IPS-NIHi11 (cell line): ENCODE measurements around the gene DUSP10.

Experiments used
- DNase-seq: peaks from one replicate; pipeline ENCODE4 v3.0.0; 2012; ENCODE audit warnings: mixed read lengths, low spot score

DUSP10 gene

DNA sequence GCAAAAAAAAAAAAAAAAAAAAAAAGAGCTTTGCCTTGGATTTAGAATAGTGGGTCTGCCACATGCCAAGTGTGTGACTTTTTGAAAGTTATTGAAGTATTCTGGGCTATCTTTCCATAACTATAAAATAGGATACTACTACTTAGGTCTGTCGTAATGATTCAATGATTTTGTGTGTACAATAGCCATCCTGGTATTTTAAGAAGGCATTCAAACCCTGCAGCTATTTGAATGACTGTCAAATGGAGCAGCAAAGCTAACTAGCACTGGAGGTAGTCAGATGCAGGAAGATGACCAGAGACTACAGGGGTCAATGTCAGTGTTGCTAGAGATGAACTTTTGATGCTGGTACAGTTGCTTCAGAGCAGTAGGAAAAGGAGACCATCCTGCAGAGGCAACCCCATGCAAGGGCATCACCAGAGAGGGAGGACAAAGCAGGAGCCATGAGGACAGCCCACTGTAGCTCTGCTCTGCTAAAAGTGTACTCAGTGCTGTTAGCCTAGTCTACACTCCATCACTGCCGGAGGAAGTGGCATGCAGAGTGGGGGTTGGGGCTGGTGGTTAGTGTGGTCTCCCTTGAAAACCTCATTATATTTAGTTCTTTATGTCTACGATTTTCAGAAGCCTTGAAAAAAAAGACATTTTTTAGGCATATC is 29.0 kb downstream of the DUSP10 start:
- DNase-seq, result no peak

DNA sequence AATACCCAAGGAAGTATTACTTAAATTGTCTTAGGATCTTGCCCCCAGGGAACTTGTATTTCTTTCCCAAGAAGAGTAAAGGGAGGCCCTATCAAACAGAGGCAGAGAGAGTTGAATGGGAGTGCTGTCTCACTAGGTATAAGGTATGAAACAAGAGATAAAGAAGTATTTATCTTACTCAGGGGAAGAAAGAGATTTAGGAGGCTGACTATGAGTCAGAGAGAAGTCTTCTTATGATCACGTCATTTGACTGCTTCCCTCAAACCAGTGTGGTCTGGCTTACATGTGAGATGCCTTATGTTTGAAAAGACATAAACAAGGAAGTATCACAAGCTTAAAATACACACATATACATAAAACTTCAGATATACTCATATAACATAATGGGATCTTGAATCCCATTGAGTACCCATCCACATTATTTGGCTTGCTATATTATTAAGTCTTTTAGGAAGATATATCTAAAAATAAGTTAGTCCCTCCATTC is 29.6 kb downstream of the DUSP10 start:
- no peak for DNase-seq

- no peak for DNase-seq
These were observed 30.2 kb downstream of the DUSP10 start for GRCh38 chr1:221711656-221712055.

DNA sequence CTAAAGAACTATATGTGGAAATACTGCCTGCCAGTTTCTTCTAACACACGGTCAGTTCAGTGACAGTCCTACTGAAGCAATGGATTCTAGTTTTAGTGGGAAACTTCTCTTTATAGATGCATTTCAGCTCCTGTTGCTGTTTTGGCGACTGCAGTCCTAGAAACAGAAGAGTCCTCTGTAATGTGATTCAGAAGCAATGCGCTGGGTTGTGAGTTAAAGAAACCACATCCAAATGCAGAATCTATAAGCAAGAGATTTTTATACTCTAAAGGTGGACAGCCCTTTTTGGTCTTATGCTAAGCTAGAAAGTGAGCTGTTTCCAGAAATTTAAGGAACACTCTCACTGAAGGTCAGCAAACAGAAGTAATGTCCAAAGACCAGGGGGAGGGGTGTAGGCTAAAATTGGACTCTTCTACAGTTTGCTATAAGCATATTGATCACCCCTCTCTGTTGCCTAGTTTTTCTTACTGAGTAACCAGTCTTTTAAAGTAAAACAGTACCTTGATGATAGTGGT is 30.8 kb downstream of the DUSP10 start:
- DNase-seq, result no peak

DNA sequence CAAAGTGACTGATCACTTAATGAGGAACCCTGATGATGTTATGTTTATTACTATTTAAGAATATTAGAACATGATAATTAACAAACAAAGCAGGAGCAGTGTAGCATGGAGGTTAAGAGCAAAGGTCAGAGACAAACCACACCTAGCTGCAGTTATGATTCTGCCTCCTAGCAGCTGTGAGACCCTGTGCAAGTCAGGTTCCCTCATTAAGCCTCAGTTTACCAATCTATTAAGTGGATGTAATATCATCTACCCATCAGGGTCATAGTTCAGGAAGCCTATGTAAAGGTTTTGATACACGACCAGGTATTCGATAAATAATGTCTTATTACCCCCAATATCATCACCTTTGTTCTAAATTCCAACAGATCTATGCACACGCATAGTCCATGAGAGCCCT is 32.0 kb downstream of the DUSP10 start:
- no peak for DNase-seq

GRCh38 chr1:221708987-221709386 is 32.9 kb downstream of the DUSP10 start:
- no peak for DNase-seq

- no peak for DNase-seq
These were observed 33.8 kb downstream of the DUSP10 start for GRCh38 chr1:221708076-221708571.

- DNase-seq, result no peak
These were observed 34.9 kb downstream of the DUSP10 start for GRCh38 chr1:221706876-221707582.

GRCh38 chr1:221706191-221706590 is 35.7 kb downstream of the DUSP10 start:
- DNase-seq, result no peak

- no peak for DNase-seq
These were observed 37.6 kb downstream of the DUSP10 start for GRCh38 chr1:221704306-221704705.

- DNase-seq, result no peak
These were observed 40.2 kb downstream of the DUSP10 start for GRCh38 chr1:221701570-221702186.

- DNase-seq, result no peak
These were observed 40.9 kb downstream of the DUSP10 start for GRCh38 chr1:221700948-221701347.

DNA sequence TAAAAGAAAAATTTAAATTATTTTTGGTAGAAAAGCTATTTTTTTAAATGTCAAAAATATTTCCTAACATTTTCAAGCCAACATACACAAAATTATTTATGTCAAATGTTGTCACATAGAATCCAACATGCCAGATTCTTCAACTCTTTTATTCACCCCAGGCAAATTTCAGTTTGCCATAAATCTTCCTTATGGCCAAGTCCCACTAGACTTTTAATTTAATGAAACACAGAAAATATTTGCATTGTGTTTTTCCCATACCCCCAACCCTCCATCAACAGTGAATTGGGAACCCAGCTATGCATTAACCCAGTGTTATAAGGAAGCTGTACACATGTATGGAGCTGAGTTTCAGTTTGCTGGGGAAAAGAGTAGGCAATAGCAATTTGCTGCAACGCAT is 41.4 kb downstream of the DUSP10 start:
- DNase-seq, result no peak

DNA sequence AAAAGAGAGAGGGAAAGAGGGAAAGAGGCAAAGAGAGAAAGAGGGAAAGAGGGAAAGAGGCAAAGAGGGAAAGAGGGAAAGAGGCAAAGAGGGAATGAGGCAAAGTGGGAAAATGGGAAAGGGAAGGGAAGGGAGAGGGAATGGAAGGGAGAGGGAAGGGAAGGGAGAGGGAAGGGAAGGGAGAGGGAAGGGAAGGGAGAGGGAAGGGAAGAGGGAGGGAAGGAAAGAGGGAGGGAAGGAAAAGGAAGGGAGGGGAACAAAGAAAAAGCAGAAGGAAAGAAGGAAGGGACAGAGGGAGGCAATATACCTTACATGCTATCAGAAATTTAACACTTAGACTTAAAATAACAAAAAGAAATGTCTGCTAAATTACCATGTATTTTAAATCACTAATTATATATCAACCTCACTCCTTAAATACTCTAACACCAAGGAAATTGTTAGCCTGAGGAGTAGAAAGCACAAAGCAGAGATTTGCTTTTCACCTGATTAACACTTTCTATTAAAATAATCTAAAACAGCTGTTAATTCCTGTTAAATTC is 41.8 kb downstream of the DUSP10 start:
- no peak for DNase-seq

GRCh38 chr1:221699577-221699976 is 42.3 kb downstream of the DUSP10 start:
- no peak for DNase-seq

DNA sequence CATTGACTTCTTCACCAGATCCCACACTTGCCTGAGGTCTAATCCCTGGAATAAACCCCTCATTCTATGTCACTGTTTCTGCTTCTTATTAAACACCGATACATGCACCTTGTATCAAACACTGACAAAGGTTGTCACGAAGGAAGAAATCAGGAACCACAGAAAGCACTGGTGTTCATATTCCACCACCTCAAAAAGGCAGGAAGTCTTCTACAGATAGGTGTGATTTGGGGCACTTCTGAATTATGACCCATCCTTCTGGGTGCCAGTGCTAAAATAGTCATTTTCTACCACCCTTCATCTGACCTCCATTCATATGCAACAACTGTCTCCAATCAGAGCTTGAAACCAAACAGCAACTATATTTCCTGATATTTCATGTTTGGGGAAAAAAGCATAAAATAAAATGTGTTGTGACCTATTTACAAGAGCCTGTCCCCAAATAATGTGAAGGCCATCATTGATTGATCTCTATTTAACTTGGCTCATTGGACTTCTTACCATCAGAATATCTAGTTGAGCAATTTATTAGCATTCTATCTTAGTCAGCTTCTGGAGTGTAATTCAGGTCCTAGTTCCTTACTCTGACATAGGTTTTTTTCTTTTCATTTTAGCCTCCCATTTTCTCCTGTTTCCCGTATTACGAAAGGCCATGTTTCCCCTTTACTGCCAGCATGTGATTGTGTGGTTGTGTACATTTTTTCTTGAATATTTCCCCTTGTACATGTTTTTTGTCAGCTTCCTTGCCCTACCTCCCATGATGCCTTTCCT is 43.1 kb downstream of the DUSP10 start:
- no peak for DNase-seq

- DNase-seq, result no peak
These were observed 43.9 kb downstream of the DUSP10 start for GRCh38 chr1:221697923-221698425.

- no peak for DNase-seq
These were observed 45.0 kb downstream of the DUSP10 start for GRCh38 chr1:221696718-221697461.

DNA sequence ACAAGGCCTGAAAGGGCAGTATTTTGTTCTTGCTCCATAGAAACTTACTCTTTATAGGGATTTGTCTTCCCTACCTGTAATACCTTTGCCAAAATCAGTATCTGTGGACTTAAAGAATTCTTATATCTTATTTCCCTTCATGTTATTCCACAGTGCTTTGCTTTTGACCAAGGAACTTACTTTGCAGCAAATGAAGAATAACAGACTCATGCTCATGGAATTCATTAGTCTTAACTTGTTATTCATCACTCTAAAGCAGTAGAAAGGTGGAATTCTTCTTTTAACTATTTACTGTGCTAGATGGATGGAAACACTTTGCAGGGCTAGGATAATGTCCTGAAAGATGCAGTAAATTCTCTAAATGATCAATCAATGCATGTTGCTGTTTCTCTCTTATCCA is 45.9 kb downstream of the DUSP10 start:
- DNase-seq, result no peak

- DNase-seq, result no peak
These were observed 46.6 kb downstream of the DUSP10 start for GRCh38 chr1:221695301-221695700.

DNA sequence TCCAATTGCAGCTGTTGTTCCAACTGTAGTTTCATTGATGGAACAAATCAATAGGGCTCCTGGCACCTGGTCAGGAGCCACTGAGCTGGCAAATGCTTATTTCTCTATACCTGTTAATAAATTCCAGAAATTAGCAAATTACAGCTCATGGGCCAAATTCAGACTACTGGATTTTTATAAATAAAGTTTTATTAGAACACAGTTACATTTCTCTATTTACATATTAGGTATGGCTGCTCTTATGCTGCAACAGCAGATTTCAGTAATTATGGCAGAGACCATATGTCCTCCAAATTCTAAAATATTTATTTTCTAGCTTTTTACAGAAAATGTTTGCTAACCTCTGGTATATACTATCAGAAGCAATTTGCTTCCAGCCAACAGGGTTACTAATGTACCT is 47.8 kb downstream of the DUSP10 start:
- no peak for DNase-seq
